Sciatic nerve (tissue), 2 donors: ENCODE measurements around the gene GABPB2. TPM values are rescaled to one million over a fixed set of nuclear protein-coding genes. Genes with fewer than 3 reads are reported as not detected.

Source experiments
- ATAC-seq: fragments of 200-7000 bp; cut with Tn5 transposase; one replicate; pipeline ENCODE4 v1.9.1; 2020; ENCODE audit warnings: mild to moderate bottlenecking, moderate library complexity
- DNase-seq: peaks from one replicate; pipeline ENCODE4 v3.0.0-alpha.2; 2020; ENCODE audit warnings: low spot score
- intact Hi-C: fragments of 100-400 bp; cut with DNase I; formaldehyde crosslinking; loops from one replicate; pipeline ENCODE4 v1.14.2; 2022
- total RNA-seq: library from RNA; stranded (reverse); fragmentation: NEBNext Ultra II Directional; extraction: Animal tissue kit (Norgen Biotek cat#: 25700); gene quantifications from one replicate; pipeline ENCODE4 v1.2.1, GENCODE V29; 2021
- donor health status: DM: no; HTN: no; CAD: no.
- donor health status: DM: no; HTN: no; CAD: no.

Gene GABPB2
- total RNA-seq, 1 donor from 2014 or later, result 31.7 TPM

DNA sequence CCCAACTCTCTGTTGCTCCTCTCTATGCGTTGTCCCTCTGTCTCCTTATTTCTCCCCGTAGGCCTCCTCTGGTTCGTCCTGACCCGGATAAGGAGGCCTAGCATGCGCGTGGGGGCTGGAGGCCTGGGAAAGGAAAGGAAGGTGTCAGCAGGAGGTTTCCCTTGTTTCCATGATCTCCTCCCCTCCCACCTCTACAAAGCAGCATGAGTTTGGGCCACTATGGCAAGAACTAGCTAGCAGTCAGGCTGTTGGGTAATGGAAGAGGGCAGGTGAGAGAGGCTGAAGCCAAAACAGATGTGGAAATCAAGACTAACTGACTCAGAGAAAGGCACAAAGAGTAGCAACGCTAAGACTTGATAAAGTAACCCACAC is 76.6 kb downstream of the GABPB2 start:
- DNase-seq (no peak), ATAC-seq (no peak)
- intact Hi-C loops, result no loop called here

DNA sequence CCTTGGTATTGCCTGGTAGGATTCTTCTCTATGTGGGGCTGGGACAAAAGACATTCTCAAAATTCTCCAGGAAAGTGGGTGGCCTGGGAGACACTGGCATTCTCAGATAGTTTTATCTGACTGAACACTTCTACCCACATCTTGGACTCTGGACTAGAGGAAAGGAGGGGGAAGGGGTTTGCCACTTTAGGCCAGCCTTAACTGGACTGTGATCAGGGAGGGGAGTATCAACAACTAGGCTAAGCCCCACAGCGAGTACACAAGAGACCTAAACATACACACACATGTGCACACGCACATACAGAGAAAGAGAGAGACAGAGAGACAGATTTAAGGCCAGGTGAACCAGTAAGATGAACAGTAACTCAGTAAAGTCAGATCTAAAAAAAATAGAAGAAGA is 77.1 kb downstream of the GABPB2 start:
- intact Hi-C loops, result no loop called here

GRCh38 chr1:151156515-151156819 is 85.9 kb downstream of the GABPB2 start, which contains the start of gene TNFAIP8L2:
Gene TNFAIP8L2 (plus strand): TSS chr1:151156649. CDS start chr1:151158698, 2,049 bp downstream.
- intact Hi-C loops, result no loop called here
- ATAC-seq, result peak; percentile 68
- peak; percentile 70 for DNase-seq

More for the DNA sequence above, 77.1 kb downstream of the GABPB2 start:
- no peak for ATAC-seq
- DNase-seq, result no peak

GRCh38 chr1:151157067-151157531 is 86.5 kb downstream of the GABPB2 start:
- intact Hi-C loops, result no loop called here
- no peak for DNase-seq
- peak; percentile 32 for ATAC-seq

DNA sequence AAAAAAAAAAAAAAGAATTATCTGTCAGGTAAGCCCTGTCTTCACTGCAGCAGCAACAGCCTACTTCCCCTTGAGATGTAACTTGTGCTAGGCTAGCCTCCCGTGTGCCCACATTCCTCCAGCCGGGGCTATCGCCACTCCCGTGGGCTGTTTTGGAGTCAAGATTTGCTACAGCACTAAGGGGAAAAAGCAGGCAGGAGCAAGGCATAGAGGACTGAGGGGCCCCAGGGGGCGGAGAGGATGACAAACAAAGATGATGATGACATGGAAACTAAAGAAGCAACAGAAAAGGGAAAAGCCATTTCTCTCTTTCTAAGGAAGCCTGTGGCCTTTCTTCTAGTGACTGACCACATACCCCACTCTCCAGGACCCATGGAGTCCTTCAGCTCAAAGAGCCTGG is 87.8 kb downstream of the GABPB2 start:
- no peak for ATAC-seq
- intact Hi-C loops, result no loop called here
- no peak for DNase-seq

DNA sequence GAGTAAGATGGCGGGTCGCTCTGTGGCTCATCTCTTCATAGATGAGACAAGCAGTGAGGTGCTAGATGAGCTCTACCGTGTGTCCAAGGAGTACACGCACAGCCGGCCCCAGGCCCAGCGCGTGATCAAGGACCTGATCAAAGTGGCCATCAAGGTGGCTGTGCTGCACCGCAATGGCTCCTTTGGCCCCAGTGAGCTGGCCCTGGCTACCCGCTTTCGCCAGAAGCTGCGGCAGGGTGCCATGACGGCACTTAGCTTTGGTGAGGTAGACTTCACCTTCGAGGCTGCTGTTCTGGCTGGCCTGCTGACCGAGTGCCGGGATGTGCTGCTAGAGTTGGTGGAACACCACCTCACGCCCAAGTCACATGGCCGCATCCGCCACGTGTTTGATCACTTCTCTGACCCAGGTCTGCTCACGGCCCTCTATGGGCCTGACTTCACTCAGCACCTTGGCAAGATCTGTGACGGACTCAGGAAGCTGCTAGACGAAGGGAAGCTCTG is 88.2 kb downstream of the GABPB2 start:
- no peak for DNase-seq
- ATAC-seq, result peak; percentile 2
- intact Hi-C loops, result no loop called here

GRCh38 chr1:151159373-151159772 is 88.8 kb downstream of the GABPB2 start:
- no peak for ATAC-seq
- intact Hi-C loops, result no loop called here
- DNase-seq, result no peak

- intact Hi-C loops, result no loop called here
- DNase-seq (no peak), ATAC-seq (peak; percentile 27)
These were observed 94.2 kb downstream of the GABPB2 start for GRCh38 chr1:151164732-151165280.

- DNase-seq, result peak; percentile 77
- intact Hi-C loops, result no loop called here
These were observed 94.7 kb downstream of the GABPB2 start for GRCh38 chr1:151165281-151165737.

DNA sequence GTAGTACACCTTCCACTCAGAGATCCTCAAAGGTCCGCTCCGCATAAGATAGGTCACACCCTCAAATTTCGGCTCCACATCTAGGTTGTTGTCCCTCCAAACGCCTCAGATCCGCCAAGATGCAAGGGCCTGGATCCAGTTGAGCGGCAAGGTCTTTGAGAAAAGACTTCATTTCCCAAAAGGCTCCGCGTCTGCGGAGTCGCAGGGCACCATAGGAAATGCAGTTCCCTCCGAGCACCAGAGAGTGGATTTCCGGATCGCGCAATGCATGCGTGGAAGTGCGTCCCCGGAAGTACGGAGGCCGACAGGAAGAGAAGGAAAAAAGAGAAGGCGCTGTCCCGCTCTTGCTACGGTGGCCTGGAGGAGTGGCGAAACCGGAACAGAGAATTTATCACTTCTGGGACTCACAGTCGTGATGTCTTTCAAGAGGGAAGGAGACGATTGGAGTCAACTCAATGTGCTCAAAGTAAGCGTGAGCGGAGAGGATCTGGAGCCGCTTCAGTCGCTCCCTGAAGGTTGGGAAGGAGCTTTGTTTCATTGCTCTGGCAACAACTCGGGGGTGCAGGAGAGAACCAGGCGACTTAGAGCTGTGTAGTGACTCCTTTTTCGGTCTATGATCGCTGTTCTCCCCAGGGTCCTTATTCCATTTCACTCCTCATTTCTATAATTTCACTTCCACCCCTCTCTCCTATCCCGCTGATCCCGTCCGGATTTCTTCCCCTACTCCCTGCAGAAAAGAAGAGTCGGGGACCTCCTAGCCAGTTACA is 95.4 kb downstream of the GABPB2 start, which contains the start of the genes LYSMD1 and SCNM1:
LYSMD1 (minus strand) TSS at position 165 of the 767 bp plus-strand sequence. CDS start 644 bp downstream, outside the sequence.
SCNM1 (plus strand) TSS at position 407 of the 767 bp plus-strand sequence; CDS start at position 416, 9 bp downstream.
- peak; percentile 98 for DNase-seq
- intact Hi-C loops, result no loop called here

More at GRCh38 chr1:151165281-151165737, 94.7 kb downstream of the GABPB2 start:
- ATAC-seq, result peak; percentile 80

DNA sequence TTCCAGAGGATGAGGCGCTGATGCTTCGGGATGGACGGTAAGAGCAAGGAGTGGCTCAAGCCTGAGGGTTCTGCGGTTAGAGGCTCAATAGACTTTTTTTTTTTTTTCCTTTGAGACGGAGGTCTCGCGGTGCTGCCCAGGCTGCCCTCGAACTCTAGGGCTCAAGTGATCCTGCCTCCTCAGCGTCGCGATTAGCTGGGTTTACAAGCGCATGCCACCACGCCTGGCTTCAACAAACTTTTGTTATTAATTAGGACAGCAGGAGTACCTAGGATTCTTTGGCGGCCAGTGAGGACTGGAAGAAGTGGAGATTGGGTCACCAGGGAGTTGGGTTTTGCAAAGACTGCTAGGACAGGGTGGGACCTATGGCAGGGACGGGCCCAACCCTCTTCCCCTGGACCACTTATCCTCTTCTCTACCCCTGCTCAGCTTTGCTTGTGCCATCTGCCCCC is 96.0 kb downstream of the GABPB2 start:
- DNase-seq (no peak), ATAC-seq (no peak)
- intact Hi-C loops, result no loop called here

More for the DNA sequence above, 95.4 kb downstream of the GABPB2 start, which contains the start of the genes LYSMD1 and SCNM1:
- peak; percentile 97 for ATAC-seq

DNA sequence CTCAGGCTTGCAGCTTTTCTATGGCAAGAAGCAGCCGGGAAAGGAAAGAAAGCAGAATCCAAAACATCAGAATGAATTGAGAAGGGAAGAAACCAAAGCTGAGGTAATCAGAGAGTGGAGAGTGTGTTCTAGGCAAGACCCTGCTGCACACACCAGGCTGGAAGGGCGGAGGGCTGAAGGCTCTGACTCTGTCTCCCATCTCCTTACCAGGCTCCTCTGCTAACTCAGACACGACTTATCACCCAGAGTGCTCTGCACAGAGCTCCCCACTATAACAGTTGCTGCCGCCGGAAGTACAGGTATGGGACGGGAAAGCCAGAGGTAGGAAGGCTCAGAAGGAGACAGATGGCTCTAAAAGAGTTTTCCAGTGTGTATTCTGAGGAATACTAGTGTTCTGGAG is 96.6 kb downstream of the GABPB2 start:
- ATAC-seq (no peak), DNase-seq (no peak)
- intact Hi-C loops, result no loop called here

- DNase-seq (no peak), ATAC-seq (no peak)
- intact Hi-C loops, result no loop called here
These were observed 100.6 kb downstream of the GABPB2 start for GRCh38 chr1:151171190-151171589.

Other genes with a start within 250 kb of the GABPB2 start
- gene ARNT, start 194.2 kb upstream of the GABPB2 start, total RNA-seq, result 68.1 TPM
- gene CTXND2, start 183.6 kb upstream of the GABPB2 start, total RNA-seq, result not detected
- 52.0 TPM for gene SETDB1, start 144.4 kb upstream of the GABPB2 start, total RNA-seq
- 215 TPM for gene CERS2, start 95.9 kb upstream of the GABPB2 start, total RNA-seq
- 5.6 TPM for gene ANXA9, start 88.5 kb upstream of the GABPB2 start, total RNA-seq
- gene MINDY1, start 63.9 kb upstream of the GABPB2 start, total RNA-seq, result 50.5 TPM
- gene PRUNE1, start 62.3 kb upstream of the GABPB2 start, total RNA-seq, result 22.6 TPM
- gene BNIPL, start 34.2 kb upstream of the GABPB2 start, total RNA-seq, result 0.22 TPM
- gene C1orf56, start 23.0 kb upstream of the GABPB2 start, total RNA-seq, result 5.6 TPM
- gene CDC42SE1, start 11.1 kb upstream of the GABPB2 start, total RNA-seq, result 106 TPM
- gene MLLT11, start 10.4 kb upstream of the GABPB2 start, total RNA-seq, result 2.5 TPM
- 33.5 TPM for gene SEMA6C, start 75.9 kb downstream of the GABPB2 start, total RNA-seq
- 3.9 TPM for gene TNFAIP8L2, start 85.9 kb downstream of the GABPB2 start, total RNA-seq
- 10.6 TPM for gene LYSMD1, start 95.1 kb downstream of the GABPB2 start, total RNA-seq
- 25.9 TPM for gene SCNM1, start 95.4 kb downstream of the GABPB2 start, total RNA-seq
- 0.76 TPM for gene TMOD4, start 105.2 kb downstream of the GABPB2 start, total RNA-seq
- gene VPS72, start 119.4 kb downstream of the GABPB2 start, total RNA-seq, result 42.6 TPM
- 65.0 TPM for gene PIP5K1A, start 127.8 kb downstream of the GABPB2 start, total RNA-seq
- gene PSMD4, start 184.0 kb downstream of the GABPB2 start, total RNA-seq, result 119 TPM
- 18.8 TPM for gene ZNF687, start 211.5 kb downstream of the GABPB2 start, total RNA-seq